ENCODE results near the gene ANKRD65. TPM values are rescaled to one million over a fixed set of nuclear protein-coding genes. Genes with fewer than 3 reads are reported as not detected.

The ANKRD65 gene
- total RNA-seq (2021; ENCODE audit: unreplicated experiment) (not detected), Bru-seq, nascent RNA (percentile 10 among the genes with signal in this experiment), BruChase-seq, experiment 1, labeled RNA remaining after a 6-hour chase (not detected), BruChase-seq, experiment 2, labeled RNA remaining after a 2-hour chase (percentile 13 among the genes with signal in this experiment)
- 0.06 and 0.07 TPM in 2 replicates for polyA plus RNA-seq (2012)
- long read RNA-seq: 0 reads

- no TSS peak for BruUV-seq (replicated peaks)
- H3K9ac ChIP-seq (ENCODE audit: low read length): 0 out of 2 replicates have a peak within 1 kb of the TSS, but pooled peaks have one; percentile 26
- ChIA-PET POLR2A (no interaction called here), RAD21 (ENCODE audit: low non-redundant PET in 1 of 2, low total read pairs in 2 of 2, uncharacterized antibody in 2 of 2, unreplicated experiment in 2 of 2) (no interaction called here), CTCF (no interaction called here)
- H3K36me3 ChIP-seq (ENCODE audit: control insufficient read depth in 1 of 2, insufficient read depth in 2 of 2, low read length in 2 of 2): no peaks in the 10 kb centered on the region
- peak within 1 kb of the TSS; percentile 27; the same call in 1 of the 2 replicates for H3K27ac ChIP-seq (ENCODE audit: low read depth, low read length)
- H3K4me1 ChIP-seq (ENCODE audit: control insufficient read depth in 1 of 2, insufficient read depth in 2 of 2, low read length in 2 of 2): peaks cover 18 to 39% of the 10 kb centered on the region in 2 experiments
- no peaks in the 10 kb centered on the region for H3K9me3 ChIP-seq (ENCODE audit: control insufficient read depth in 1 of 2, insufficient read depth in 1 of 2, low read depth in 1 of 2, low read length in 2 of 2)
- ATAC-seq (no peak), DNase-seq (ENCODE audit: low read depth, low spot score) (no peak)
- H4K20me1 ChIP-seq (ENCODE audit: insufficient read depth): no peaks in the 10 kb centered on the region
- H3K79me2 ChIP-seq (ENCODE audit: insufficient read depth, low read length): no peaks in the 10 kb centered on the region
- H3K4me3 ChIP-seq (replicated peaks in 1 of 2; ENCODE audit: low read depth in 1 of 2, low read length in 2 of 2): no peak within 1 kb of the TSS
- peak within 1 kb of the TSS; percentile 50; the same call in 1 of the 2 replicates for H3K4me2 ChIP-seq (ENCODE audit: low read length)
- intact Hi-C loops (cut with micrococcal nuclease): no loop called here
- H3K9me2 ChIP-seq (ENCODE audit: insufficient read depth): no peaks in the 10 kb centered on the region
- no peaks in the 10 kb centered on the region for H3K27me3 ChIP-seq (ENCODE audit: insufficient read depth, low read length)
- no peak within 1 kb of the TSS for H2AFZ ChIP-seq (ENCODE audit: low read depth, low read length, poor library complexity, severe bottlenecking)
- TF ChIP-seq JUND (IDR thresholded peaks at IDR 0.05): no peak
- no peak for TF ChIP-seq ELF1 (IDR thresholded peaks at IDR 0.05; ENCODE audit: borderline replicate concordance, low read depth)
- no peak for TF ChIP-seq EZH2 (IDR thresholded peaks at IDR 0.05)
- TF ChIP-seq SRF (IDR thresholded peaks at IDR 0.05; ENCODE audit: low read depth): no peak
- no peak for TF ChIP-seq CBX3 (IDR thresholded peaks at IDR 0.05; ENCODE audit: low read depth)
- no peak for TF ChIP-seq EZH2phosphoT487 (IDR thresholded peaks at IDR 0.05; ENCODE audit: borderline replicate concordance)
- TF ChIP-seq RAD21 (IDR thresholded peaks at IDR 0.05; ENCODE audit: low read depth): no peak
- no peak for TF ChIP-seq YY1 (IDR thresholded peaks at IDR 0.05; ENCODE audit: extremely low read depth, insufficient replicate concordance, low read depth, low read length)
- TF ChIP-seq TCF7L2 (IDR thresholded peaks at IDR 0.05; ENCODE audit: borderline replicate concordance, extremely low read depth, insufficient read depth, insufficient read length): no peak
- TF ChIP-seq ZFX (IDR thresholded peaks at IDR 0.05): no peak
- no peak for TF ChIP-seq SP1 (IDR thresholded peaks at IDR 0.05; ENCODE audit: low read depth)
- TF ChIP-seq FOSL1 (IDR thresholded peaks at IDR 0.05; ENCODE audit: low read depth): no peak
- no peak for TF ChIP-seq MAX (IDR thresholded peaks at IDR 0.05)
- no peak for TF ChIP-seq ZNF274 (IDR thresholded peaks at IDR 0.05; ENCODE audit: low read depth, low read length)
- no peak for TF ChIP-seq CTCF (IDR thresholded peaks at IDR 0.05 in 2 of 3, conservative IDR thresholded peaks at IDR 0.05 in 1 of 3; ENCODE audit: borderline replicate concordance in 1 of 3, insufficient read depth in 1 of 3, low read depth in 2 of 3, low read length in 2 of 3)
- TF ChIP-seq POLR2A (IDR thresholded peaks at IDR 0.05; ENCODE audit: borderline replicate concordance, extremely low read depth, insufficient read depth, insufficient read length): no peak
- no peak for TF ChIP-seq EGR1 (IDR thresholded peaks at IDR 0.05; ENCODE audit: low read depth)
- TF ChIP-seq REST (IDR thresholded peaks at IDR 0.05; ENCODE audit: low read depth): no peak
These were observed at the start of gene ANKRD65 for GRCh38 chr1:1421147-1421906. Gene ANKRD65, minus strand, starts transcription at chr1:1421276. Its CDS starts 271 bp downstream, at chr1:1421005.
